Middle frontal gyrus (tissue), 1 donor: Measurements from ENCODE around the gene PPL.

Source experiments
- DNase-seq: peaks from one replicate; pipeline ENCODE4 v3.0.0-alpha.2; 2015; ENCODE audit warnings: low spot score; ENCODE audit errors: extremely low spot score

The PPL gene

DNA sequence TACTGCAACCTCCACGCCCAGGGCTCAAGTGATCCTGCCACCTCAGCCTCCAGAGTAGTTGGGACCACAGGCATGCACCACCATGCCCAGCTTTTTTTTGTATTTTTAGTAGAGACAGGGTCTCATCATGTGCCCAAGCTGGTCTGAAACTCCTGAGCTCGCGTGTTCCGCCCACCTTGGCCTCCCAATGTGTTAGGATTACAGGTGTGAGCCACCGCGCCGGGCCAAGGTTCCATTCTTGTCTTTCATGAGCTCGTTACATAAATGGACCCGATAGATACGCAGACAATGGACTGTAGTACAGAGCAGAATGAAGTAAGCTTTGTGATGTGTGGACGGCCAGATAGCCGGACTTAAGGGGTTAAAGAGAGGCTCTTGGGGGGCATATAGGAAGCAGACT lies 70.4 kb downstream of the PPL start:
- no peak for DNase-seq

DNA sequence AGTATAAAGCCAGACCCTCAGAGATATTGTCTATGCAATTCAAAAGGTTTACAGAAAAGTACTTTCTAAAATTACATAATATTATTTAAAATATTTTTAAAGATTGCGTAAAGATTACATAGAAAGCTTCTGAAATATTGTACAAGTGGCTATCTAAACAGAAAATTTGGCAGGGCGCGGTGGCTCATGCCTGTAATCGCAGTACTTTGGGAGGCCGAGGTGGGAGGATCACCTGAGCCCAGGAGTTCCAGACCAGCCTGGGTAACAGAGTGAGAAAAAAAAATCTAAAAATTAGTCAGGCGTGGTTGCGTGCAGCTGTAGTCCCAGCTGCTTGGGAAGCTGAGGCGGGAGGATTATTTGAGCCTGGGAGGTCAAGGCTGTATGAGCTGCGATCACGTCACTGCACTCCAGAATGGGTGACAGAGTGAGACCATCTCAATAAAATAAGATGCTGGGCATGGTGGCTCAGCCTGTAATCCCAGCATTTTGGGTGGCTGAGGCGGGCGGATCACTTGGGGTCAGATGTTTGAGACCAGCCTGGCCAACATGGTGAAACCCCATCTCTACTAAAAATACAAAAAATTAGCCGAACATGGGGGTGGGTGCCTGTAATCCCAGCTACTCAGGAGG lies 71.6 kb downstream of the PPL start:
- DNase-seq: no peak

DNA sequence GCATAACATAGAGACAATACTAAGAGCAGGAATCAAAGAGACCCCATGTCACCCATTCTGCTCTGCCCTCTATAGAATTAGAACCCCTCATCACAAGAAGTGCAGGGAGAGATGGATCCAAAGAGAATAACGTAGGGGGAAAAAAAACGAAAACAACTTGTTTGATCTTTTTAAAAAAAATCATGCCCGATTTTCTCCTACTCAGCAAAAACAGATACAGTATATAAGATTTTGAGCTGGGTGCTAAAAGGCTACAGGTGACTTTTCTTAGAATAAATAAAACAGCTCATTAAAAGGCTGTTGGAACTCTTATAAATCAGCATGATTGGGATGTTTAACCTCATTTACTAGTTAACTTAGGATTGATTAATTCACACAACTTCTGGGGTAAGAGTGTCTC lies 72.2 kb downstream of the PPL start:
- DNase-seq: no peak

DNA sequence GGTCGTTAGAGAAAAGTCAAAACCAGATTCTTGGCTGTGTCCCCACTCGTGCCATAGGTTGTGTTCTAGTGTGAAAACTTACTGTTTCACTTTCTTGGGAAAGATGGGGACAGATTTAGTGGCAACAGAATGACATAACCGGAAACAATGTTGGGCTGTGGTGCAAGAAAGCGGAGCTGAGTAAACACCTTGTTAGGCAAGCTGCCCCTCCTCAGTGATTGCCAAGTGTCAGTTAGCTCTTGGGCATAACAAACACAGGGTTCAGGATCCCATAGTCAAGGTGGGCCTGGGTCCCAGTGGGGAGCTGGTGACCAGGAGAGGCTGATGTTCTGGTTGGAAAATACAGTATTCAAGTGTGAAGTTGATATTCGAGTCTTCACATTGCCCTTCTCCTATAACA lies 74.3 kb downstream of the PPL start:
- no peak for DNase-seq

DNA sequence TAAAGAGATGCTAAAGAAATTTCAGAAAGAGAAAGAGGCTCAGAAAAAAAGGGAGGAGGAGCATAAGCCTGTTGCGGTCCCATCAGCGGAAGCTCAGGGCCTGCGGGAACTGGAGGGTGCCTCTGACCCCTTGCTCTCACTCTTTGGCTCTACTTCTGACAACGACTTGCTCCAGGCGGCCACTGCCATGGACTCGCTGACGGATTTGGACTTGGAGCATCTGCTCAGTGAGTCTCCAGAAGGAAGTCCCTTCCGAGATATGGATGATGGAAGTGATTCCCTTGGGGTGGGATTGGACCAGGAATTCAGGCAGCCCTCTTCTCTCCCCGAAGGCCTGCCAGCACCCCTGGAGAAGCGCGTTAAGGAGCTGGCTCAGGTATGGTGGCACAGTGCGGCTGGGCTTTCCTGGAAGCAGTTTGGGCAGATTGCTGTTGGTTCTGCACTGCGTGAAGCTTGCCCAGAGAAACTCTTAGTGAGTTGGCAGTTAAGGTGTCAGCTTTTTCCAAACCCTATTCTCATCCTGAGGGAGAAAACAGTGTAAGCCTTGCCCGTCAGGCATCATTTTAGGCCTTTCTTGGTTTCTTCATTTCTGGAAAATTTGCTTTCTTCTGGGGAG lies 76.1 kb downstream of the PPL start:
- no peak for DNase-seq

DNA sequence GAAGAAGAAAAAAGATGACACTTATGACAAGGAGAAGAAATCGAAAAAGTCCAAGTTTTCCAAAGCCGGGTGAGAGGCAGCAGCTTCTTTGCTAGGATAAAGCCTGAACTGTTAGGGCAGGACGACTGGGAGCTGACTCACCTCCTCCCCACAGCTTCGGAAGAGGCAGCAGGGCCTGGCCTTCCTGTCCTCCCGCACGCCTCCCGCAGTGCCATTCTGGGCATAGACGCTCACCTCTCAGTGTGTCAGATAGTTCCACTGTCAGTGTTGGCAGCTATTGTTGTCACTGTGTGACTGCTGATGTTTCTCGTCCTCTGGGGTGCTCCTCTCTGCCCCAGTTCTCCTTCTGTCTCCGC lies 77.1 kb downstream of the PPL start:
- DNase-seq: no peak

DNA sequence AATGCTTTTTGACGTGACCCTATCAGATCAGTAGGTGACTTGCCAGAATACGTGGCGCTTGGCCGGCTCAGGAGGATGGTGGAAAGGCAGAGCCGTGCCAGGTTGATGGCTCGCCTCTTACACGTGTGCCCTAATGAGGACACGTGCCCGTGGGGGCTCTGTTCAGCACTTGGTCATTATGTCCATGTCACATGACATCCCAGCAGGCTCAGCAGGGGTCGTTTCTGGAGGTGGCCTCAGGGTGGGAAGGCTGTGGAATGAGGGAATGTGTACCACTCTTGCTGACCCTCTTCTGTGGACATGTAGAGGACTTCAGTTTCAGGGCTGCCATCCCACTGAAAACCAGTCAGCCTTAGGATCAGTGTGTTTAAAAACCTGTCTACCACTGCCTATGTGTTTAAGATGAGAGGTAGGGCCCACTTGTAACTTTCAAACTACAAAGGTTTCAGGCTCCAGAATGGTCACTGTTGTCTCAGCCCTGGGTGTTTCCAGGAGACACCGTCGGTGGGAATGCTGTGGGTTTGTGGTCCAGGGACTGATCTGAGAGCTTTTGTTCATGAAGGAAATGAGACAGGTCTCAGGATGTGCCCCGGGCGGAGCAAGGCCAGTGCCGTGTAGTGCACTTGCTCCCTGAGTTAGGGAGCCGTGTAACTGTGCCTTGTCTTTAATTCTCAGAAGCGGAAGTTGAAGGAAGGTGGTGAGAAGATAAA lies 77.6 kb downstream of the PPL start:
- DNase-seq: no peak

DNA sequence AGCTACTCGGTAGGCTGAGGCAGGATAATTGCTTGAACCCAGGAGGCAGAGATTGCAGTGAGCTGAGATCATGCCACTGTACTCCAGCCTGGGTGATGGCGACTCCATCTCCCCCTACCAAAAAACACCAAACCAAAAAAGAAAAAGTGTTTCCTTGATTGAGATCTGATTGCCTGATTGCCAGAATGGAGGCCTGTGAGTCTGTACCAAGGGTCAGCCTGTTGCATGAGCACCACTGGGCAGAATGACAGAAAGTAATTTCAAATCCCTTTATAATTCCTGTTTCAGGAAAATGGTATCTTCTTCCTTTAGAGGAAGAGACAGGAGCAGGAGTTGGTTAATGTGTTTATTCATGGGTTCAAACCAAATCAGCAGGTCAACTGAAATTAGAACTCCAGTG lies 81.1 kb downstream of the PPL start:
- DNase-seq: no peak

DNA sequence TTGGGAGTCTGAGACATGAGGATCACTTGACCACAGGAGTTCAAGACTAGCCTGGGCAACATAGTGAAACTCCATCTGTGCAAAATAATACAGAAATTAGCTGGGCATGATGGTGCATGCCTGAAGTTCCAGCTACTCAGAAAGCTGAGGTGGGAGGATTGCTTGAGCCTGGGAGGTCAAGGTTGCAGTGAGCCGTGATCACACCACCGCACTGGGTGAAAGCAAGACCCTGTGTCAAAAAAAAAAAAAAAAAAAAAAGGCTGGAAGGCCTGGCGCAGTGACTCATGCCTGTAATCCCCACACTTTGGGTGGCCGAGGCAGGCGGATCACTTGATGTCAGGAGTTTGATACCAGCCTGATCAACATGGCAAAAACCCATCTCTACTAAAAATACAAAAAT lies 81.6 kb downstream of the PPL start:
- DNase-seq: no peak

DNA sequence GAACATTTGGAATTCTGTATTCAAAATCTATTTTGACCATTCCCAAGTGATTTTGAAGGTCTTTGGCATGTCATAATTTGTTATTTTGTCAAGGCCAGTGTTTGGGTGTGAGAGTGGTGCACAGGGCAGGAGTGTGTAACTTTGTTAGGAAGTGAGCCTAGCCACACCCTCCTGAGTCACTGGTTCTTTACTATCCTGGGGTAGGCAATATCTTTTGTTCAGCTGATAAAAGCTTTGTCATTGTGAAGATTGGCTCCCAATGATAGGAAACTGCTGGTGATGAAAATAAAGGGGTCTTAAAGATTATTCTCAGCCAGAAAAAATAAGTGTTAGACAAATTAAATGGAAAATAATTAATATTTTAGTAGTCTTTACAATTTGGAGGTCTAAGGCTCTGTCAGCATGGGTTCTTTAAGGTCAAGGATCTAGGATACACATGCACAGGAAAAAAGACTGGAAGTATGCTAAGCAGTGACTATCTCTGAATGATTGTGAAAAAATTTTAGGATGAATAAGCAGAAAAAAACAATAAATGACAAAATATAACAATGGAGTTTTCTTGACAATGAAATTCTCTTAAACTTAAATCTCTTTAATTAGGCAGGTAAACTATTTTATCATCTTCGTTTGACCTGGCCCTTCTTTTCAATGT lies 84.6 kb downstream of the PPL start:
- DNase-seq: no peak

DNA sequence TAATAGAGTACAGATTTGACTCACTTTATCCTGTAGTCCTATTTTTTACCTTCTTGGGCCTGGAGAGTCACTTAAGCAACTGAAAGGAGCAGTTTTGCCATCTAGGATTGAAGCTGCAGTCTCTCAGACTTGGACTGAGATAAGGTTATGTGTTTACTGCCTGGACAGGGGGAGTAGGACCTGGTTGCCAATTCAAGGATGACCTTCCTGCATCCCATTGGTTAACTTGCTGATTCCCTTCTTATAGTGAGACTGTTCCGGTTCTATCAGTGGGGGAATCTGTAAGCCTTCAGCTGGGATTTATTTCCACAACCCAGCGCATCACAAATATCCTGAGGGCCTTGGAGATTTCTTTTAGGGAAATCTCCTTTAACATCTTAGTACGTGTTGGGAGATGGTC lies 86.7 kb downstream of the PPL start:
- no peak for DNase-seq

DNA sequence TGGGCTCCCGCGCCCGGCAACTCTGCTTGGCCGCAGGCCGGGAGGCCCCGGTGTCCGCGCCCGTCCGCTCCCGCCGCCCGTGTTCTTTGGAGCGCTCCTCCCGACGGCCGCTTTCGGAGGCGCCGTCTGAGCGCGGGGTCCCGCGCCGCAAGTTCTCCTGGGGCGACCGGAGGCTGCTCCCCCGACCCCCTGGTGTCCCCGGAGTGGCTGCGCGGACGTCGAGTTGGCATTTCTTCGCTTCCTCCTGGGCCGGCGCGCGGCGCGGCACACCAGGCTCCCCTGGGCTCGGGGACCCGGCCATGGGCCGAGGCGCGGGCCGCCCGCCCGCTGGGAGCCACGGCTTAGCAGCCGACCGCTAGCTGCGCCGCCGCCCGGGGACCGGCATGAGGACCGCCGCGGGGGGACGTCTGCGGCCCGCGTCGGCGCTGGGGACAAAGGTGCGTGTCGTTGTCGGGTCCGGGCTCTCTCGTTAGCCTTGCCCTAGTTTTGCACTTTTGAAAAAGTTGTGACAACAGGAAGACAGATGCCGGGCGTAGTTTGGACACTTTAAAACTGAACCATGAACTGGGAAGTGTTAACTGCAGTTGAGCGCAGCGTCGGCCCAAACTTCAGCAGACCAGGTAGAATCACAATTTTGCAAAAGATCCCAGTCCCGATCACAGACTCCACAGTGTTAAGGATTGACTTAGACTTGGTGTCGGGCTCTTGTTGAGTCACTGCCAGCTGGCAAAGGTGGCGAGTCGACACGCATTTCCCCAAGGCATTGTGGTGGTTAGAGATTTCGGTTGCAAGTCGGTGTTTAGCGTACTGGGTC lies 89.0 kb downstream of the PPL start:
- DNase-seq: no peak

DNA sequence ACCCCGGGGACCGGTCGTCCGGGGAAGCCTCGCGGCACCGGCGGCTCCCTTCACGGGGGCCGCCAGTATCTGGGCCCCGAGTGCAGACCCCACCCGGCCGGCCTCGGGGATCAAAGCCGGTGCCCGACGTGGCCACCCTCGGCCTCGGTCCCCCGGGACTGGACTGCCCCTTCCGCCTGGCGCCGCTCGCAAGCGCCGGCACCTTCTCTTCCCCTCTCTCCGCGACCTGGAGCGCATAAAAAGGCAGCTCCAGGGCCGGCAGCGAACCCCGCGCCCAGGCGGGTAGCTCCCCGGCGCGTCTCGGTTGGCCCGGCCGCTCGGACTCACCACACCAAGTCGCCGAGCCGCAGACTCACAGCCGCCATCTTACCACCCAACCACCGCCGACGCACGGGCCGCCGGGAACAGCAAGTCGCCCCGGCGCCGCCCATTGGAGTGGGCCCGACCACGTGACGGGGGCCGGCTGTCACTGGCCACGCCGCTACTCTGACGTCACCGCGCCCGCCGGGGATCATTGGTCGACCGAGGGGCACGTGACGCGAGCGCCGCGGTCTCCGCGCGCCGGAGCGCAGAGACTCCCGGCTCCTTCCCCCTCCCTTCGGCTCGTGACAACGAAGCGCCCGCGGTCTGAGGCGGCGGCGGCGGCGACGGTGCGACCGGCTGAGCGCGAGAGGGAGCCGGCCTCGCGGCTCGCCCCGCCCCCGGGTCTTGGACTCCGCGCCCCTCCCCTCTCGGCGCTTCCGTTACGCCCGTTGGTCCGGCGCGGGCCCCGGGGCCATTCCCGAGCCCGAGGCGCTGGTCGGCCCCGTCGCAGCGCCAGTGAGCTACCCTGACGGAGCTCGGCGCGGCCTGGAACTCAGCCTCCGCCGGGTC lies 89.8 kb downstream of the PPL start, which contains the start of the genes GLYR1 and UBN1:
Gene GLYR1 (minus strand): TSS at position 388 of the 873 bp plus-strand sequence. CDS start 23 bp downstream, at position 365.
Gene UBN1 (plus strand): TSS at position 581 of the 873 bp plus-strand sequence. CDS start 5,437 bp downstream, outside the sequence.
- DNase-seq: peak; percentile 94

DNA sequence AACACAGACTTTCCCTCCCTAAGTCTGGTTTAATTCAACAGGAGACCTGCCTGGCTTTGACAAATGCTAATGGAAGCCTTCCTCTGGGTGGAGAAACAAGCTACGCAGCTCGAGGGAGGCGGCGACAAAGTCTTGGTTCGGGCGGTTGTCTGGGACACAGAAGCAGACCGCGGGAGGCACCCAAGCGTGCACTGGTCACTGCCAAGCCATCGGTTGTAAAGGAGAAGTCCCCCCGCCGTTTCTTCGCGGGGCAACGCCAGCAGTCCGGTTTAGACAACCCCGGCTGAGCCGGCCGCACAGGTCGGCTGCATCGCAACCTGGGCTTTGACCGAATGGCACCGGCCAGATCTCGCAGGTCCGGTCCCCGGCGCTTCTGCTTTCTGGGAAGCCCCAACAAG lies 90.4 kb downstream of the PPL start:
- DNase-seq: no peak

DNA sequence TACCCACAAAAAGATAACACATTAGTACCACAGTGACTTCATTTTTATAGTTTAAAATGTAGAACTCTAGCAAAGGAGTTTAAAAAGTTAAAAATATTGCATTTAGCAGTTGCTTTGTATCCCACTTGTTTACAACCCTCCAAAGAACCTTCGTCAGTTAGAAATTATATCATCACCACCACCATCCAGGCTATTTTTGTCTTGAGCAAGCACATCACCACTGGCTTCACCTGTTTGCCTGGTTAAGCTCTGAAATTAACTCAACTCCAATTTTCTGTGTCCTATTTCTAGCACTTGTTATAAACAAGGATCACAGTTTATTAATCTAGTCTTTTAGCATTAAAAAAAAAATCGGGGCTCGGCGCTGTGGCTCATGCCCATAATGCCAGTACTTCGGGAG lies 96.0 kb downstream of the PPL start:
- DNase-seq: no peak

DNA sequence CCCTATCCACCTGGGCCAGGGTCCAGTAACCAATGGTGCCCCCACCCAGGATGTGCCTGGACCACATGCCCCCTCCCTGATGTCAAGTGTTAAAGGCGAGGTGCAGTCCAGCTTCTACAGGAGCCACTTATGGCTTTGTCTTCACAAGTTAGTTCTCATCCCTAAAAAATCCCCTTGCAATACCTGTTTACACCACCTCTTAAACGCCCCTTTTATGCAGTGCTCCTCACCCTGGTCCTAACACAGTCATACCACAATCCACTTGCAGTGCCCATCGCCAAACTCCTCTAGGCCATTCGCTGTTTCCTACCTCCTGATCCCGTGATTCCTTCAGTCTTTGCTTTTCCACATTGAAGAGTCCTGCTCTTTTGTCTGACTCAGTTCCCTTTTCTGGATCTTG lies 97.0 kb downstream of the PPL start:
- no peak for DNase-seq

DNA sequence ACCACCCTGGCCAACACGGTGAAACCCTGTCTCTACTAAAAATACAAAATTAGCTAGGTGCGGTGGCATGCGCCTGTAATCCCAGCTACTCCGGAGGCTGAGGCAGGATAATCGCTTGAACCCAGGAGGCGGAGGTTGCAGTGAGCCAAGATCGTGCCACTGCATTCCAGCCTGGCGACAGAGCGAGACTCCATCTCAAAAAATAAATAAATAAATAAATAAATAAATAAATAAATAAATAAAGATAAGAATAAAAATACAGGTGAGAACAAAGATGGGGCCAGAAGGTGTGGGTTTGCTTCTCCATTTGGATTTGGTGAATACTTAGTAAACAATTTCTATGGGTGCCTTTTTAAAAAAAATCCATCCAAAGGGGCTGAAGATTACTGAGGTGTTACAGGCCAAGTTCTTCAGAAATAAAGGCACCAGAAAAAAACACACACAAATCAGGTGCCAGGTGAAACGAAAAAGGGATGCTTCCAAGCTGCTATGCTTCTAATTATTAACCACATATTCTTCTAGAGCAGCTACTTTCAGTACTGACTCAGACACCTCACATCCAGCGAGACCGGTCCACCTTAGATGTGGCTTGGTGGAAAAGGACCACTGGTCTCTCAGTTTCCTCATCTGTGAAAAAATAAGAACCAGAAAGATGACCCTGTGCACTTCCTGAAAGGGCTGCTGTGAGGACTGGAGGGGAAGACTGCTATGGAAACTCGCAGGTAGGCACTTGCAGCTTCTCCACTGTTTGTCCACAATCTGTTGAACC lies 99.0 kb downstream of the PPL start:
- no peak for DNase-seq

DNA sequence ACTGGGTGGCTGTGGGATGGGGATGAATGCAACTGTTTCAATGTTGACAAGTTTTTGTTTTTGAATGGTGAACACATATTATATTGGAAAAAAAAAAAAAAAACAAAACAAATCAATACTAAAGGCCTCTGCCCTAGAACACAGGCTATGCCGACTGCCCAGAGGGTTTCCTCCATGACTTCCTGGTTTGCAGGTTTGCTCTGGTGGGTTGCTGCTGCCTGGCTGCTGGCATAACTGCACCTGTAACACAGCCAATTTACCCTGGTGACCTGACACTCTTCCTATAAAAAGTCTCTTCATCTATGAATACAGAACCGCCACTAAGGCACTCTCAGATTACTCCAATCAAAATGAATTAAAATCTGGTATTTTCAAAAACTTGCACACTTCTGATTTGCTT lies 100.2 kb downstream of the PPL start:
- no peak for DNase-seq

DNA sequence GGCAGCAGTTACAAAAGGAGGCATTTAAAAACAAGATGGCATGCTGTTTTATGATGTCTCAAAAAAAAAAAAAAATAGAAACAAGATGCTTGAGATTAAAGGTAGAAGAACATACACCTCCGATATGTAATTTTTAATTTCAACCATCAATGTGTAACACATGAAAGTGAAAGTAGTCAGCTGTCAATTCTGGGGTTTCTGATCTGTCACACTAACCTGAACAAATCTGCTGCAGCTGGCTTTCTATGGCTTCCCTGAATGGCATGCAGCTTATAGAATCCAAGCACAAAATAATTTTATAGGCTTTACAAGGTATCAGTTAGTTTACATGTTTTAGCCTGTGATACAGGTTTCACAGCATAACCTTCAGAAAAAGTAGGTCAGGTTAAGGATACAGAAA lies 103.4 kb downstream of the PPL start:
- no peak for DNase-seq
